ENCODE results near the gene XCR1. TPM values are rescaled to one million over a fixed set of nuclear protein-coding genes. Genes with fewer than 3 reads are reported as not detected.

The XCR1 gene
- total and polyA plus RNA-seq, 2 donors from 2014 or later, result 1.4 TPM; not detected in 1

- TF ChIP-seq CTCF (IDR thresholded peaks at IDR 0.05; ENCODE audit: borderline replicate concordance, extremely low read depth, insufficient read depth), result no peak
- H3K9ac ChIP-seq (ENCODE audit: low read length in 3 of 3), result no peak overlapping the region
- H3K9me3 ChIP-seq (ENCODE audit: control insufficient read depth in 2 of 3, insufficient read depth in 1 of 3, low read length in 3 of 3), result no peaks in the 10 kb centered on the region
- no peaks in the 10 kb centered on the region for H3K36me3 ChIP-seq (ENCODE audit: control insufficient read depth in 2 of 3, insufficient read depth in 3 of 3, low read length in 3 of 3)
- H3K4me3 ChIP-seq (ENCODE audit: low read length in 3 of 3), result no peak overlapping the region
- H3K27me3 ChIP-seq (ENCODE audit: control insufficient read depth, insufficient read depth, low read length), result no peaks in the 10 kb centered on the region
- H3K27ac ChIP-seq (ENCODE audit: low read depth in 2 of 2, low read length in 2 of 2), result no peak overlapping the region
- DNase-seq (no peak), FAIRE-seq (no peak)
- intact Hi-C loops (cut with DNase I), result no loop called here
- peaks cover 0 to 7% (median 0%) of the 10 kb centered on the region in 3 donors for H3K4me1 ChIP-seq (ENCODE audit: control insufficient read depth in 2 of 3, insufficient read depth in 2 of 3, low read depth in 1 of 3, low read length in 3 of 3)
These were observed 34.6 kb upstream of the XCR1 start for GRCh38 chr3:46061887-46062286.

GRCh38 chr3:46061108-46061720, 33.9 kb upstream of the XCR1 start:
- H3K9ac ChIP-seq (ENCODE audit: low read length in 3 of 3), result no peak overlapping the region
- intact Hi-C loops (cut with DNase I), result no loop called here
- H3K4me3 ChIP-seq (ENCODE audit: low read length in 3 of 3), result no peak overlapping the region
- no peaks in the 10 kb centered on the region for H3K27me3 ChIP-seq (ENCODE audit: control insufficient read depth, insufficient read depth, low read length)
- FAIRE-seq (no peak), DNase-seq (no peak)
- no peaks in the 10 kb centered on the region for H3K36me3 ChIP-seq (ENCODE audit: control insufficient read depth in 2 of 3, insufficient read depth in 3 of 3, low read length in 3 of 3)
- no peaks in the 10 kb centered on the region for H3K9me3 ChIP-seq (ENCODE audit: control insufficient read depth in 2 of 3, insufficient read depth in 1 of 3, low read length in 3 of 3)
- peaks cover 0 to 7% (median 0%) of the 10 kb centered on the region in 3 donors for H3K4me1 ChIP-seq (ENCODE audit: control insufficient read depth in 2 of 3, insufficient read depth in 2 of 3, low read depth in 1 of 3, low read length in 3 of 3)
- H3K27ac ChIP-seq (ENCODE audit: low read depth in 2 of 2, low read length in 2 of 2), result no peak overlapping the region
- TF ChIP-seq CTCF (IDR thresholded peaks at IDR 0.05; ENCODE audit: borderline replicate concordance, extremely low read depth, insufficient read depth), result no peak

- intact Hi-C loops (cut with DNase I), result no loop called here
- H3K27me3 ChIP-seq (ENCODE audit: control insufficient read depth, insufficient read depth, low read length), result no peaks in the 10 kb centered on the region
- FAIRE-seq (no peak), DNase-seq (no peak)
- H3K9ac ChIP-seq (ENCODE audit: low read length in 3 of 3), result no peak overlapping the region
- no peak overlapping the region for H3K27ac ChIP-seq (ENCODE audit: low read depth in 2 of 2, low read length in 2 of 2)
- H3K36me3 ChIP-seq (ENCODE audit: control insufficient read depth in 2 of 3, insufficient read depth in 3 of 3, low read length in 3 of 3), result no peaks in the 10 kb centered on the region
- H3K9me3 ChIP-seq (ENCODE audit: control insufficient read depth in 2 of 3, insufficient read depth in 1 of 3, low read length in 3 of 3), result no peaks in the 10 kb centered on the region
- no peak overlapping the region for H3K4me3 ChIP-seq (ENCODE audit: low read length in 3 of 3)
- TF ChIP-seq CTCF (IDR thresholded peaks at IDR 0.05; ENCODE audit: borderline replicate concordance, extremely low read depth, insufficient read depth), result no peak
- peaks cover 0 to 3% (median 0%) of the 10 kb centered on the region in 3 donors for H3K4me1 ChIP-seq (ENCODE audit: control insufficient read depth in 2 of 3, insufficient read depth in 2 of 3, low read depth in 1 of 3, low read length in 3 of 3)
These were observed 33.3 kb upstream of the XCR1 start for GRCh38 chr3:46060551-46060950.

GRCh38 chr3:46059432-46059831, 32.1 kb upstream of the XCR1 start:
- no peaks in the 10 kb centered on the region for H3K9me3 ChIP-seq (ENCODE audit: control insufficient read depth in 2 of 3, insufficient read depth in 1 of 3, low read length in 3 of 3)
- DNase-seq, result no peak

More at GRCh38 chr3:46059432-46059831, 32.1 kb upstream of the XCR1 start:
- Histone ChIP-seq H3K4me3 (ENCODE audit: low read length in 3 of 3) (no peak overlapping the region), H3K27me3 (ENCODE audit: control insufficient read depth, insufficient read depth, low read length) (no peaks in the 10 kb centered on the region), H3K36me3 (ENCODE audit: control insufficient read depth in 2 of 3, insufficient read depth in 3 of 3, low read length in 3 of 3) (no peaks in the 10 kb centered on the region), H3K27ac (ENCODE audit: low read depth in 2 of 2, low read length in 2 of 2) (no peak overlapping the region), H3K4me1 (ENCODE audit: control insufficient read depth in 2 of 3, insufficient read depth in 2 of 3, low read depth in 1 of 3, low read length in 3 of 3) (no peaks in the 10 kb centered on the region), H3K9ac (ENCODE audit: low read length in 3 of 3) (no peak overlapping the region)
- intact Hi-C loops (cut with DNase I), result no loop called here
- no peak for TF ChIP-seq CTCF (IDR thresholded peaks at IDR 0.05; ENCODE audit: borderline replicate concordance, extremely low read depth, insufficient read depth)
- FAIRE-seq, result no peak
